ENCODE data around the gene CNST.

Gene CNST

GRCh38 chr1:246566128-246566812 lies at the start of gene CNST, which contains the start of gene TFB2M:
CNST (plus strand) TSS chr1:246566456; CDS start chr1:246591563, 25,107 bp downstream.
TFB2M (minus strand) TSS chr1:246566261; CDS start chr1:246566138, 123 bp downstream.
- peak; percentile 95 for DNase-seq (ENCODE audit: low read depth)

- DNase-seq (ENCODE audit: low read depth): no peak
Measured at GRCh38 chr1:246517391-246517790, 48.9 kb upstream of the CNST start.

GRCh38 chr1:246518456-246519205 lies 47.6 kb upstream of the CNST start:
- DNase-seq (ENCODE audit: low read depth): no peak

- no peak for DNase-seq (ENCODE audit: low read depth)
Measured at GRCh38 chr1:246519514-246519913, 46.7 kb upstream of the CNST start.

GRCh38 chr1:246526380-246526779 lies 39.9 kb upstream of the CNST start:
- DNase-seq (ENCODE audit: low read depth): no peak

- DNase-seq (ENCODE audit: low read depth): no peak
Measured at GRCh38 chr1:246526915-246527314, 39.3 kb upstream of the CNST start.

GRCh38 chr1:246527402-246528088 lies 38.7 kb upstream of the CNST start:
- no peak for DNase-seq (ENCODE audit: low read depth)

GRCh38 chr1:246528933-246529731 lies 37.1 kb upstream of the CNST start:
- DNase-seq (ENCODE audit: low read depth): no peak

- no peak for DNase-seq (ENCODE audit: low read depth)
Measured at GRCh38 chr1:246530482-246530881, 35.8 kb upstream of the CNST start.

GRCh38 chr1:246532519-246532918 lies 33.7 kb upstream of the CNST start:
- no peak for DNase-seq (ENCODE audit: low read depth)

- no peak for DNase-seq (ENCODE audit: low read depth)
Measured at GRCh38 chr1:246533371-246533905, 32.8 kb upstream of the CNST start.

GRCh38 chr1:246534114-246534513 lies 32.1 kb upstream of the CNST start:
- DNase-seq (ENCODE audit: low read depth): no peak

GRCh38 chr1:246537441-246537840 lies 28.8 kb upstream of the CNST start:
- no peak for DNase-seq (ENCODE audit: low read depth)

GRCh38 chr1:246537887-246538286 lies 28.4 kb upstream of the CNST start:
- no peak for DNase-seq (ENCODE audit: low read depth)

- DNase-seq (ENCODE audit: low read depth): no peak
Measured at GRCh38 chr1:246540738-246541491, 25.3 kb upstream of the CNST start.

GRCh38 chr1:246544001-246544400 lies 22.3 kb upstream of the CNST start:
- no peak for DNase-seq (ENCODE audit: low read depth)

GRCh38 chr1:246549665-246550064 lies 16.6 kb upstream of the CNST start:
- no peak for DNase-seq (ENCODE audit: low read depth)

GRCh38 chr1:246550402-246550801 lies 15.9 kb upstream of the CNST start:
- no peak for DNase-seq (ENCODE audit: low read depth)

GRCh38 chr1:246552110-246552509 lies 14.1 kb upstream of the CNST start:
- DNase-seq (ENCODE audit: low read depth): no peak

GRCh38 chr1:246554201-246554600 lies 12.1 kb upstream of the CNST start:
- no peak for DNase-seq (ENCODE audit: low read depth)

GRCh38 chr1:246558041-246558440 lies 8.2 kb upstream of the CNST start:
- no peak for DNase-seq (ENCODE audit: low read depth)
